22Rv1 (cell line): Measurements from ENCODE around the gene SYT8.

Experiments used
- ZFX ChIP-seq: fragments of 450-650 bp; IDR thresholded peaks from 2 replicates; pipeline ENCODE4 v1.6.1; 2017; ENCODE audit warnings: antibody characterized with exemption, borderline replicate concordance
- TF ChIP-seq, protein P1 (sequence below): fragments of 450-650 bp; IDR thresholded peaks from 2 replicates; pipeline ENCODE4 v1.5.1; 2017; ENCODE audit warnings: mild to moderate bottlenecking

DNA sequence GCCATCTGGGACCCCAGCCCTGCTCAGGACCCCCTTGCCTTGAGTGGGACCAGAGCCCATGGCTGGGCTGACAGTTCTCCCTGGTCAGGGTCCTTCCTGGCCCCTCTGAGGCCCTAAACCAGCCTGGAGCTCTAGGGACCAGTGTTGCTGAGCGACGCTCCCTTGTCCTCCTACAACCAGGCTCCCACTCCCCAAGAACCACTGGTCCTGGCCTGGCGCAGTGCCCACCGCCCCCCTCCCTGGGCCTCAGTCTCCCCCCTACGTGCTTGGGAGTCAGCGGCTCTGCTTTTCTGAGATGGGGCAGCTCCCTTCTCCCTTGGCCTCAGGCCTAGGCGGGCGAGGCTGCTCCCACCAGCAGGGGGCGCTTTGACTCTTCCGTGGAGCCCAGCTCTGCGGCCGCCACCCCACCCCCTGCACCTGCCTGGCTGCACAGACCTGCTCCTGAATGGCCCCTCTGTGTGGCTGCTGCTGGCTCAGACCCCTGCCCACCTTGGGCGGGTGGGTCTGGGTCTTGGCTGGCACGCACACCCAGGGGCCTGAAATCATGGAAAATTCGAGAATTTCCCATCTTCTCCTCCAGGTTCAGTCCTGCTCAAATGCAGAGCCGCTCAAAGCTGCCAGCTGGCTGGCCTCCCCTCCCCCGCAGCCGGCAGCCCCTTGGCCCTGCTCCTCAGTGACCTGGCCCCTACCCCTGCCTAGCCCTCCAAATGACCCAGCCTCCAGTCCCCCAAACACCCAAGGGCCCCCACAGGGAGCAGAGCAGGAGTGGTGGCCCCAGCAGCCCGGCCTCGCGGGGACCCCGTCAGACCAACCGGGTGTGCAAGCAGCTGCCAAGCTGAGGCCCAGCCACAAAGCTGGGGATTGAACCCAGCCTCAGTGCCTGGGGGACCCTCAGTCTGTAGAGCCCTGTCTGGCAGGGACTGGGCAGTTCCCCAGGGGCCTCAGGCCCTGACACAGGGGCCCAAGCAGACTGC lies 47.8 kb downstream of the SYT8 start:
- TF ChIP-seq, protein P1, sequence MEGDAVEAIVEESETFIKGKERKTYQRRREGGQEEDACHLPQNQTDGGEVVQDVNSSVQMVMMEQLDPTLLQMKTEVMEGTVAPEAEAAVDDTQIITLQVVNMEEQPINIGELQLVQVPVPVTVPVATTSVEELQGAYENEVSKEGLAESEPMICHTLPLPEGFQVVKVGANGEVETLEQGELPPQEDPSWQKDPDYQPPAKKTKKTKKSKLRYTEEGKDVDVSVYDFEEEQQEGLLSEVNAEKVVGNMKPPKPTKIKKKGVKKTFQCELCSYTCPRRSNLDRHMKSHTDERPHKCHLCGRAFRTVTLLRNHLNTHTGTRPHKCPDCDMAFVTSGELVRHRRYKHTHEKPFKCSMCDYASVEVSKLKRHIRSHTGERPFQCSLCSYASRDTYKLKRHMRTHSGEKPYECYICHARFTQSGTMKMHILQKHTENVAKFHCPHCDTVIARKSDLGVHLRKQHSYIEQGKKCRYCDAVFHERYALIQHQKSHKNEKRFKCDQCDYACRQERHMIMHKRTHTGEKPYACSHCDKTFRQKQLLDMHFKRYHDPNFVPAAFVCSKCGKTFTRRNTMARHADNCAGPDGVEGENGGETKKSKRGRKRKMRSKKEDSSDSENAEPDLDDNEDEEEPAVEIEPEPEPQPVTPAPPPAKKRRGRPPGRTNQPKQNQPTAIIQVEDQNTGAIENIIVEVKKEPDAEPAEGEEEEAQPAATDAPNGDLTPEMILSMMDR: peak; percentile 94
- TF ChIP-seq ZFX: no peak
